Chondrocyte (in vitro differentiated cells): ENCODE results near the gene WIPF2. TPM values are rescaled to one million over a fixed set of nuclear protein-coding genes. Genes with fewer than 3 reads are reported as not detected.
"Not testable (repeated sequence)": the region's sequence is repeated elsewhere in the genome, so short reads cannot be mapped to it uniquely, and the experiment has no call there.

Source experiments
- DNase-seq: peaks from one replicate; pipeline ENCODE4 v3.0.0; 2021; ENCODE audit warnings: mixed read lengths, low spot score
- H3K27ac Mint-ChIP-seq: one replicate; pipeline ENCODE4 v1.8.0; 2021; ENCODE audit warnings: mild to moderate bottlenecking, moderate library complexity, mixed read lengths; ENCODE audit not compliant: unreplicated experiment
- H3K27me3 Mint-ChIP-seq: 2 replicates; pipeline ENCODE4 v1.8.0; 2021; ENCODE audit warnings: low read depth, mixed read lengths
- H3K36me3 Mint-ChIP-seq: 2 replicates; pipeline ENCODE4 v1.8.0; 2021; ENCODE audit warnings: low read depth, mixed read lengths
- H3K4me1 Mint-ChIP-seq: 2 replicates; pipeline ENCODE4 v1.8.0; 2021; ENCODE audit warnings: low read depth, mild to moderate bottlenecking, mixed read lengths
- H3K4me3 Mint-ChIP-seq: one replicate; pipeline ENCODE4 v1.8.0; 2021; ENCODE audit warnings: mild to moderate bottlenecking, moderate library complexity, mixed read lengths; ENCODE audit not compliant: unreplicated experiment
- H3K9me3 Mint-ChIP-seq: 2 replicates; pipeline ENCODE4 v1.8.0; 2021; ENCODE audit warnings: low read depth, mixed read lengths
- CTCF ChIP-seq: fragments of 200-600 bp; sonication (generic); IDR thresholded peaks from 2 replicates; pipeline ENCODE4 v1.5.0; 2021; ENCODE audit warnings: antibody characterized with exemption, mild to moderate bottlenecking, moderate library complexity
- total RNA-seq: library from RNA; stranded (reverse); gene quantifications from 3 replicates; pipeline ENCODE4 v1.2.1, GENCODE V29; 2021

Gene WIPF2
- total RNA-seq, 1 donor from 2014 or later: 28.3 TPM

- DNase-seq: no peak
- Mint-ChIP-seq H3K36me3 (no peaks in the 10 kb centered on the region), H3K4me1 (peaks cover 41% of the 10 kb centered on the region), H3K27ac (peak overlapping the region; percentile 25), H3K9me3 (no peaks in the 10 kb centered on the region), H3K4me3 (no peak overlapping the region), H3K27me3 (no peaks in the 10 kb centered on the region)
- peak; percentile 93 for TF ChIP-seq CTCF
These were observed 84.0 kb downstream of the WIPF2 start for GRCh38 chr17:40303009-40303657.

GRCh38 chr17:40303708-40304551, 84.8 kb downstream of the WIPF2 start:
- TF ChIP-seq CTCF: no peak
- no peaks in the 10 kb centered on the region for H3K27me3 Mint-ChIP-seq
- peak; percentile 50 for DNase-seq
- no peaks in the 10 kb centered on the region for H3K9me3 Mint-ChIP-seq
- peaks cover 33% of the 10 kb centered on the region for H3K4me1 Mint-ChIP-seq
- H3K4me3 Mint-ChIP-seq: no peak overlapping the region
- H3K27ac Mint-ChIP-seq: peak overlapping the region; percentile 39
- no peaks in the 10 kb centered on the region for H3K36me3 Mint-ChIP-seq

GRCh38 chr17:40304552-40304863, 85.4 kb downstream of the WIPF2 start:
- not testable (repeated sequence) for H3K9me3 Mint-ChIP-seq, H3K36me3 Mint-ChIP-seq, H3K27me3 Mint-ChIP-seq, H3K4me3 Mint-ChIP-seq, DNase-seq
- Mint-ChIP-seq H3K4me1 (peaks cover 27% of the 10 kb centered on the region), H3K27ac (peak overlapping the region; percentile 39)

- Mint-ChIP-seq H3K4me1 (peaks cover 25% of the 10 kb centered on the region), H3K27ac (peak overlapping the region; percentile 39)
- DNase-seq, H3K4me3 Mint-ChIP-seq, H3K27me3 Mint-ChIP-seq, H3K36me3 Mint-ChIP-seq, H3K9me3 Mint-ChIP-seq: not testable (repeated sequence)
These were observed 85.8 kb downstream of the WIPF2 start for GRCh38 chr17:40304866-40305265.

- no peaks in the 10 kb centered on the region for H3K36me3 Mint-ChIP-seq
- no peak for TF ChIP-seq CTCF
- no peaks in the 10 kb centered on the region for H3K9me3 Mint-ChIP-seq
- no peak overlapping the region for H3K27ac Mint-ChIP-seq
- H3K27me3 Mint-ChIP-seq: no peaks in the 10 kb centered on the region
- H3K4me1 Mint-ChIP-seq: peaks cover 24% of the 10 kb centered on the region
- no peak for DNase-seq
- no peak overlapping the region for H3K4me3 Mint-ChIP-seq
These were observed 87.3 kb downstream of the WIPF2 start for GRCh38 chr17:40306395-40306794.

GRCh38 chr17:40307001-40307730, 88.1 kb downstream of the WIPF2 start:
- no peak overlapping the region for H3K4me3 Mint-ChIP-seq

More at GRCh38 chr17:40307001-40307730, 88.1 kb downstream of the WIPF2 start:
- Mint-ChIP-seq H3K27me3 (no peaks in the 10 kb centered on the region), H3K36me3 (no peaks in the 10 kb centered on the region), H3K27ac (no peak overlapping the region), H3K4me1 (peaks cover 23% of the 10 kb centered on the region), H3K9me3 (no peaks in the 10 kb centered on the region)
- peak; percentile 70 for DNase-seq
- TF ChIP-seq CTCF: peak; percentile 23
